ENCODE data around the gene DYNC1I1. TPM values are rescaled to one million over a fixed set of nuclear protein-coding genes. Genes with fewer than 3 reads are reported as not detected.

The DYNC1I1 gene
- total RNA-seq, 4 donors from 2014 or later: 1.9 to 17.9 (median 8.7) TPM

GRCh38 chr7:95951531-95951930 lies 179.2 kb downstream of the DYNC1I1 start:
- intact Hi-C loops (cut with DNase I; ENCODE audit: low total_unique reads): no loop called here
- H3K27me3 ChIP-seq: no peaks in the 10 kb centered on the region
- no peaks in the 10 kb centered on the region for H3K36me3 ChIP-seq
- no peak overlapping the region for H3K27ac ChIP-seq
- DNase-seq: no peak
- no peaks in the 10 kb centered on the region for H3K4me1 ChIP-seq
- no peaks in the 10 kb centered on the region for H3K9me3 ChIP-seq
- H3K4me3 ChIP-seq: no peak overlapping the region
- no peak for TF ChIP-seq POLR2A (IDR thresholded peaks at IDR 0.05)

- H3K4me1 ChIP-seq: no peaks in the 10 kb centered on the region
- no peak overlapping the region for H3K27ac ChIP-seq
- H3K9me3 ChIP-seq: no peaks in the 10 kb centered on the region
- no peaks in the 10 kb centered on the region for H3K27me3 ChIP-seq
- H3K36me3 ChIP-seq: no peaks in the 10 kb centered on the region
- H3K4me3 ChIP-seq: no peak overlapping the region
- intact Hi-C loops (cut with DNase I; ENCODE audit: low total_unique reads): no loop called here
- no peak for TF ChIP-seq POLR2A (IDR thresholded peaks at IDR 0.05)
- TF ChIP-seq, protein P1, sequence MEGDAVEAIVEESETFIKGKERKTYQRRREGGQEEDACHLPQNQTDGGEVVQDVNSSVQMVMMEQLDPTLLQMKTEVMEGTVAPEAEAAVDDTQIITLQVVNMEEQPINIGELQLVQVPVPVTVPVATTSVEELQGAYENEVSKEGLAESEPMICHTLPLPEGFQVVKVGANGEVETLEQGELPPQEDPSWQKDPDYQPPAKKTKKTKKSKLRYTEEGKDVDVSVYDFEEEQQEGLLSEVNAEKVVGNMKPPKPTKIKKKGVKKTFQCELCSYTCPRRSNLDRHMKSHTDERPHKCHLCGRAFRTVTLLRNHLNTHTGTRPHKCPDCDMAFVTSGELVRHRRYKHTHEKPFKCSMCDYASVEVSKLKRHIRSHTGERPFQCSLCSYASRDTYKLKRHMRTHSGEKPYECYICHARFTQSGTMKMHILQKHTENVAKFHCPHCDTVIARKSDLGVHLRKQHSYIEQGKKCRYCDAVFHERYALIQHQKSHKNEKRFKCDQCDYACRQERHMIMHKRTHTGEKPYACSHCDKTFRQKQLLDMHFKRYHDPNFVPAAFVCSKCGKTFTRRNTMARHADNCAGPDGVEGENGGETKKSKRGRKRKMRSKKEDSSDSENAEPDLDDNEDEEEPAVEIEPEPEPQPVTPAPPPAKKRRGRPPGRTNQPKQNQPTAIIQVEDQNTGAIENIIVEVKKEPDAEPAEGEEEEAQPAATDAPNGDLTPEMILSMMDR (IDR thresholded peaks at IDR 0.05): no peak
- DNase-seq: no peak
Measured at GRCh38 chr7:95951997-95952795, 179.8 kb downstream of the DYNC1I1 start.

GRCh38 chr7:95952851-95953250 lies 180.5 kb downstream of the DYNC1I1 start:
- Histone ChIP-seq H3K4me3 (no peak overlapping the region), H3K4me1 (no peaks in the 10 kb centered on the region), H3K9me3 (no peaks in the 10 kb centered on the region), H3K36me3 (no peaks in the 10 kb centered on the region), H3K27me3 (no peaks in the 10 kb centered on the region), H3K27ac (no peak overlapping the region)
- no peak for DNase-seq
- TF ChIP-seq, protein P1 (IDR thresholded peaks at IDR 0.05): no peak
- no peak for TF ChIP-seq POLR2A (IDR thresholded peaks at IDR 0.05)
- intact Hi-C loops (cut with DNase I; ENCODE audit: low total_unique reads): no loop called here

DNA sequence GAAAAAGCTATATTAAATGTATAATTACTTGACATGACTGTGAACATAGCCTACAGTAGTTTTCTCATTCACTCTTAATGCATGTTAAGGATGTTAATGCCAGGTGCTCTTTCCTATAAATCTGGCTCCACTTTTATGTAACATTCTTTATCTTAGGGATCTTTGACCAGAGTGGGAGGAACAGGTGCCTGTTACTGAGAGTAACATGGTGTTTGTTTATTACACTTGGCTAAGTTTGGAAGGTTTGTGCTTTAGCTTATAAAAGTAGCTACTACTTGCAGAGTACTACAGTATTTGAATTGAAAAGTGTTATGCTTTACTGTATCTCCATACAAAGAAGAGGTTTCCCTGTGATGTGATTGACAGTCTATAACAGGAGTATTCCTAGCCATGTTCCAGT lies 183.4 kb downstream of the DYNC1I1 start:
- no peak overlapping the region for H3K4me3 ChIP-seq
- no peak overlapping the region for H3K27ac ChIP-seq
- DNase-seq: no peak
- H3K36me3 ChIP-seq: no peaks in the 10 kb centered on the region
- TF ChIP-seq, protein P1 (IDR thresholded peaks at IDR 0.05): no peak
- TF ChIP-seq POLR2A (IDR thresholded peaks at IDR 0.05): no peak
- H3K9me3 ChIP-seq: no peaks in the 10 kb centered on the region
- intact Hi-C loops (cut with DNase I; ENCODE audit: low total_unique reads): no loop called here
- H3K4me1 ChIP-seq: no peaks in the 10 kb centered on the region
- no peaks in the 10 kb centered on the region for H3K27me3 ChIP-seq

GRCh38 chr7:95957510-95957909 lies 185.2 kb downstream of the DYNC1I1 start:
- intact Hi-C loops (cut with DNase I; ENCODE audit: low total_unique reads): no loop called here
- Histone ChIP-seq H3K36me3 (no peaks in the 10 kb centered on the region), H3K4me3 (no peak overlapping the region)

More at GRCh38 chr7:95957510-95957909, 185.2 kb downstream of the DYNC1I1 start:
- H3K27me3 ChIP-seq: no peaks in the 10 kb centered on the region
- no peak for TF ChIP-seq POLR2A (IDR thresholded peaks at IDR 0.05)
- TF ChIP-seq, protein P1 (IDR thresholded peaks at IDR 0.05): no peak
- H3K27ac ChIP-seq: no peak overlapping the region
- H3K4me1 ChIP-seq: no peaks in the 10 kb centered on the region
- no peak for DNase-seq
- H3K9me3 ChIP-seq: no peaks in the 10 kb centered on the region
